ENCODE measurements around the gene CMBL. TPM values are rescaled to one million over a fixed set of nuclear protein-coding genes. Genes with fewer than 3 reads are reported as not detected.

The CMBL gene
- polyA plus RNA-seq, 1 experiment = 23.8 TPM

- TF ChIP-seq, protein P1, sequence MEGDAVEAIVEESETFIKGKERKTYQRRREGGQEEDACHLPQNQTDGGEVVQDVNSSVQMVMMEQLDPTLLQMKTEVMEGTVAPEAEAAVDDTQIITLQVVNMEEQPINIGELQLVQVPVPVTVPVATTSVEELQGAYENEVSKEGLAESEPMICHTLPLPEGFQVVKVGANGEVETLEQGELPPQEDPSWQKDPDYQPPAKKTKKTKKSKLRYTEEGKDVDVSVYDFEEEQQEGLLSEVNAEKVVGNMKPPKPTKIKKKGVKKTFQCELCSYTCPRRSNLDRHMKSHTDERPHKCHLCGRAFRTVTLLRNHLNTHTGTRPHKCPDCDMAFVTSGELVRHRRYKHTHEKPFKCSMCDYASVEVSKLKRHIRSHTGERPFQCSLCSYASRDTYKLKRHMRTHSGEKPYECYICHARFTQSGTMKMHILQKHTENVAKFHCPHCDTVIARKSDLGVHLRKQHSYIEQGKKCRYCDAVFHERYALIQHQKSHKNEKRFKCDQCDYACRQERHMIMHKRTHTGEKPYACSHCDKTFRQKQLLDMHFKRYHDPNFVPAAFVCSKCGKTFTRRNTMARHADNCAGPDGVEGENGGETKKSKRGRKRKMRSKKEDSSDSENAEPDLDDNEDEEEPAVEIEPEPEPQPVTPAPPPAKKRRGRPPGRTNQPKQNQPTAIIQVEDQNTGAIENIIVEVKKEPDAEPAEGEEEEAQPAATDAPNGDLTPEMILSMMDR (IDR thresholded peaks at IDR 0.05; ENCODE audit: insufficient read depth, low read depth, low read length) = no peak
- DNase-seq (ENCODE audit: low read depth) = no peak
- Histone ChIP-seq H3K27me3 (ENCODE audit: control insufficient read depth, insufficient read depth, low read length) (no peaks in the 10 kb centered on the region), H3K36me3 (ENCODE audit: control insufficient read depth, insufficient read depth, low read length) (peaks cover 44% of the 10 kb centered on the region), H3K4me3 (ENCODE audit: low read depth, low read length) (no peak overlapping the region)
- CTCF ChIA-PET = interaction anchor here (0.9 to 1.1 kb wide), 2 partner anchors 10 to 23 kb away, joined by 3 read pairs; no protein-coding TSS in a partner anchor
- POLR2A ChIA-PET = no interaction called here
These were observed 46.6 kb downstream of the CMBL start for GRCh38 chr5:10261065-10261464.

DNA sequence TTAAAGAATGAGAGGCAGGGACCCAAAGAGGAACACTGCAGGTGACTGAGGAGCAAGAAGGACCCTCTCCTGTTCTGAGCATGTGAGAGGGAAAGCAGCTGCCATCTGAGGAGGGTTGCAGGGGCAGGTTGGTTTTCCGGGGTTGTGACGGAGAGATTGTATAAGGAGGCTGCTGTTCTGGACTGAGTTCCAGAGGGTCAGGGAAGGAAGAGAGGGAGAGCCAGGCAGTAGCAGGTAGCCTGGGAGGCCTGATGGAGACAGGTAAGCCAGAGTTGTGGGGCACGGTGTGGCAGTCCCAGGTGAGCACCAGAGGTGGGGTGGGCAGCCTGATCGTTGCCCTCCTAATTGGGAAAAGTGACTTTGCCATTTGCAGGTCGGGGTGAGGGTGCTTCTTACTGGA lies 47.8 kb downstream of the CMBL start:
- DNase-seq (ENCODE audit: low read depth) = no peak
- TF ChIP-seq, protein P1 (IDR thresholded peaks at IDR 0.05; ENCODE audit: insufficient read depth, low read depth, low read length) = no peak
- CTCF ChIA-PET = no interaction called here
- POLR2A ChIA-PET = no interaction called here
- Histone ChIP-seq H3K4me3 (ENCODE audit: low read depth, low read length) (no peak overlapping the region), H3K36me3 (ENCODE audit: control insufficient read depth, insufficient read depth, low read length) (peaks cover 39% of the 10 kb centered on the region), H3K27me3 (ENCODE audit: control insufficient read depth, insufficient read depth, low read length) (no peaks in the 10 kb centered on the region)

DNA sequence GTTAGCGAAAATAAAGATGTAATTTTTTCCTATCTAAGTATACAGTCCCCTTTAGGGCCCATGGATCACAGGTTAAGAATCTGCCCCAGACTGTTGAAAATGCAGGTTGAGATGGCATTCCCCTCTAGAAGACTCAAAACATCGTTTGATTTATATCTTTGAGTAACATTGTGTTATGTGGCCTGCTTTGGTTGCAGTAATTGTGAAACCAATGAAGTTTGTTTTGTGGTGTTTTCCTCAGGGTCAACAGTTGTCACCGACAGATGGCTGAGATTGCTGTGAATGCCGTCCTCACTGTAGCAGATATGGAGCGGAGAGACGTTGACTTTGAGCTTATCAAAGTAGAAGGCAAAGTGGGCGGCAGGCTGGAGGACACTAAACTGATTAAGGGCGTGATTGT lies 49.8 kb downstream of the CMBL start:
- Histone ChIP-seq H3K27me3 (ENCODE audit: control insufficient read depth, insufficient read depth, low read length) (no peaks in the 10 kb centered on the region), H3K4me3 (ENCODE audit: low read depth, low read length) (no peak overlapping the region), H3K36me3 (ENCODE audit: control insufficient read depth, insufficient read depth, low read length) (peaks cover 36% of the 10 kb centered on the region)
- POLR2A ChIA-PET = no interaction called here
- TF ChIP-seq, protein P1 (IDR thresholded peaks at IDR 0.05; ENCODE audit: insufficient read depth, low read depth, low read length) = no peak
- no peak for DNase-seq (ENCODE audit: low read depth)
- CTCF ChIA-PET = no interaction called here

DNA sequence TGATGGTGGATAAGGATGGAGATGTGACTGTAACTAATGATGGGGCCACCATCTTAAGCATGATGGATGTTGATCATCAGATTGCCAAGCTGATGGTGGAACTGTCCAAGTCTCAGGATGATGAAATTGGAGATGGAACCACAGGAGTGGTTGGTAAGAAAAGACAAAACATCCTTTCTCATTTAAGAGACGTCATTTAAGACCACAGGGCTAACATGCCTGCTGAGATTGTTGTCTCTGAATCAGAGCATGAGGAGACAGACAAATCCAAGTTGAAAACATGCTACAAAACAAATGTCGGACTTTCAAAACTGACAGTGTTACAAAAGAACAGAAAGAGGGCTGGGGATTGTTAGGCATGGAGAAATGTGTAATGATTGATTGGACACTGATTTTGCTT lies 53.0 kb downstream of the CMBL start:
- TF ChIP-seq, protein P1 (IDR thresholded peaks at IDR 0.05; ENCODE audit: insufficient read depth, low read depth, low read length) = no peak
- ChIA-PET POLR2A (interaction anchor here (0.6 kb wide), 1 partner anchor 10 kb away, joined by 3 read pairs; no protein-coding TSS in a partner anchor), CTCF (interaction anchor here (1.6 kb wide), 1 partner anchor 29 kb away, joined by 3 read pairs; no protein-coding TSS in a partner anchor)
- no peak for DNase-seq (ENCODE audit: low read depth)
- Histone ChIP-seq H3K27me3 (ENCODE audit: control insufficient read depth, insufficient read depth, low read length) (no peaks in the 10 kb centered on the region), H3K4me3 (ENCODE audit: low read depth, low read length) (no peak overlapping the region), H3K36me3 (ENCODE audit: control insufficient read depth, insufficient read depth, low read length) (peaks cover 18% of the 10 kb centered on the region)

DNA sequence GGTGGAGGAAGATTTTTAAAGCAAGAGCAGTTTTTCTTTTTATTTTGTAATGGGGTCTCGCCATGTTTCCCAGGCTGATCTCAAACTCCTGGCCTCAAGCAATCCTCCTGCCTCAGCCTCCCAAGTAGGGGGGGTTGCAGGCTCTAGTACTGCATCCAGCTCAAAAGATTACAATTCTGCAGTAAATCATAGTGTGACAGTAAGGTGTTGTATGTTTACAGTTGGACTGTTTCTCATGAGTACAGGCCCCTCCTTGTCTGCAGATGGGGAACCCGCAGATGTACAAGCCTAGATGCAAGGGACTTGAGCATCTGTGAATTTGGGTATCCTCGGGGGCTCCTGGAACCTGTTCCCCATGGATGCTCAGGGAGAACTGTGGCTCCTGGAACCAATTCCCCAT lies 54.3 kb downstream of the CMBL start:
- peaks cover 9% of the 10 kb centered on the region for H3K36me3 ChIP-seq (ENCODE audit: control insufficient read depth, insufficient read depth, low read length)
- ChIA-PET CTCF (no interaction called here), POLR2A (interaction anchor here (0.7 kb wide), 1 partner anchor 453 kb away, joined by 3 read pairs; no protein-coding TSS in a partner anchor)
- no peak for DNase-seq (ENCODE audit: low read depth)
- TF ChIP-seq, protein P1 (IDR thresholded peaks at IDR 0.05; ENCODE audit: insufficient read depth, low read depth, low read length) = no peak
- no peak overlapping the region for H3K4me3 ChIP-seq (ENCODE audit: low read depth, low read length)
- H3K27me3 ChIP-seq (ENCODE audit: control insufficient read depth, insufficient read depth, low read length) = no peaks in the 10 kb centered on the region
